ENCODE data around the gene PPP1R15B.
A peak's percentile ranks its signal among the peaks of the same experiment; 100 is the strongest.

The PPP1R15B gene

DNA sequence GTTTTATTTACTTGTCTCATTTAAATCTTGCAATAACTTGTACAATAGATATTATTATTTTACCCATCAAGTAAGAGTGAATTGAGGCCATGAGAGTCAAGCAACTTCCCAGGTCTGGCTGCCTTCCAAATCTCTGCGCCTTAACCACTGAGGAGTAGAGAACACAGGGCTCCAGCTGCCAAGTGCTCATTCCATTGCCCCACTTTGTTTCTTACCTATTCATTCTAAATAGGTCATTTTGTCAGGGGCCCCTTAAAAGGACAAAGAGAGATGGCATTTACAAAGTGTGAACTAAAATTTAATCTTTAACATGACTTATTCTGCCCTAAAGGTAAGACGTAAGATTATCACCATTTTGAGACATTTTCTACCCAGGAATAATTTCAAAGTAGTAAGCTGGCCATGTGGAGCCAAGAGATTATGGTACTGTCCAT is 3.5 kb downstream of the PPP1R15B start:
- peak in 1 of 2 experiments; percentile 36 for DNase-seq (ENCODE audit: low read depth in 1 of 2, low spot score in 1 of 2)
- TF ChIP-seq, protein P1, sequence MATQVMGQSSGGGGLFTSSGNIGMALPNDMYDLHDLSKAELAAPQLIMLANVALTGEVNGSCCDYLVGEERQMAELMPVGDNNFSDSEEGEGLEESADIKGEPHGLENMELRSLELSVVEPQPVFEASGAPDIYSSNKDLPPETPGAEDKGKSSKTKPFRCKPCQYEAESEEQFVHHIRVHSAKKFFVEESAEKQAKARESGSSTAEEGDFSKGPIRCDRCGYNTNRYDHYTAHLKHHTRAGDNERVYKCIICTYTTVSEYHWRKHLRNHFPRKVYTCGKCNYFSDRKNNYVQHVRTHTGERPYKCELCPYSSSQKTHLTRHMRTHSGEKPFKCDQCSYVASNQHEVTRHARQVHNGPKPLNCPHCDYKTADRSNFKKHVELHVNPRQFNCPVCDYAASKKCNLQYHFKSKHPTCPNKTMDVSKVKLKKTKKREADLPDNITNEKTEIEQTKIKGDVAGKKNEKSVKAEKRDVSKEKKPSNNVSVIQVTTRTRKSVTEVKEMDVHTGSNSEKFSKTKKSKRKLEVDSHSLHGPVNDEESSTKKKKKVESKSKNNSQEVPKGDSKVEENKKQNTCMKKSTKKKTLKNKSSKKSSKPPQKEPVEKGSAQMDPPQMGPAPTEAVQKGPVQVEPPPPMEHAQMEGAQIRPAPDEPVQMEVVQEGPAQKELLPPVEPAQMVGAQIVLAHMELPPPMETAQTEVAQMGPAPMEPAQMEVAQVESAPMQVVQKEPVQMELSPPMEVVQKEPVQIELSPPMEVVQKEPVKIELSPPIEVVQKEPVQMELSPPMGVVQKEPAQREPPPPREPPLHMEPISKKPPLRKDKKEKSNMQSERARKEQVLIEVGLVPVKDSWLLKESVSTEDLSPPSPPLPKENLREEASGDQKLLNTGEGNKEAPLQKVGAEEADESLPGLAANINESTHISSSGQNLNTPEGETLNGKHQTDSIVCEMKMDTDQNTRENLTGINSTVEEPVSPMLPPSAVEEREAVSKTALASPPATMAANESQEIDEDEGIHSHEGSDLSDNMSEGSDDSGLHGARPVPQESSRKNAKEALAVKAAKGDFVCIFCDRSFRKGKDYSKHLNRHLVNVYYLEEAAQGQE (IDR thresholded peaks at IDR 0.05; ENCODE audit: insufficient replicate concordance, low read depth) = no peak
- TF ChIP-seq GABPA (IDR thresholded peaks at IDR 0.05; ENCODE audit: low read depth) = no peak
- TF ChIP-seq SPI1 (IDR thresholded peaks at IDR 0.05; ENCODE audit: borderline replicate concordance, low read depth) = no peak
- TF ChIP-seq, protein P2, sequence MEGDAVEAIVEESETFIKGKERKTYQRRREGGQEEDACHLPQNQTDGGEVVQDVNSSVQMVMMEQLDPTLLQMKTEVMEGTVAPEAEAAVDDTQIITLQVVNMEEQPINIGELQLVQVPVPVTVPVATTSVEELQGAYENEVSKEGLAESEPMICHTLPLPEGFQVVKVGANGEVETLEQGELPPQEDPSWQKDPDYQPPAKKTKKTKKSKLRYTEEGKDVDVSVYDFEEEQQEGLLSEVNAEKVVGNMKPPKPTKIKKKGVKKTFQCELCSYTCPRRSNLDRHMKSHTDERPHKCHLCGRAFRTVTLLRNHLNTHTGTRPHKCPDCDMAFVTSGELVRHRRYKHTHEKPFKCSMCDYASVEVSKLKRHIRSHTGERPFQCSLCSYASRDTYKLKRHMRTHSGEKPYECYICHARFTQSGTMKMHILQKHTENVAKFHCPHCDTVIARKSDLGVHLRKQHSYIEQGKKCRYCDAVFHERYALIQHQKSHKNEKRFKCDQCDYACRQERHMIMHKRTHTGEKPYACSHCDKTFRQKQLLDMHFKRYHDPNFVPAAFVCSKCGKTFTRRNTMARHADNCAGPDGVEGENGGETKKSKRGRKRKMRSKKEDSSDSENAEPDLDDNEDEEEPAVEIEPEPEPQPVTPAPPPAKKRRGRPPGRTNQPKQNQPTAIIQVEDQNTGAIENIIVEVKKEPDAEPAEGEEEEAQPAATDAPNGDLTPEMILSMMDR (IDR thresholded peaks at IDR 0.05; ENCODE audit: insufficient read depth, low read length) = no peak
- TF ChIP-seq POLR2AphosphoS5 (IDR thresholded peaks at IDR 0.05; ENCODE audit: low read depth) = no peak
- Histone ChIP-seq H3K4me3 (replicated peaks; ENCODE audit: insufficient read depth, low read length) (peak overlapping the region; percentile 71), H3K27me3 (ENCODE audit: insufficient read depth, poor library complexity, severe bottlenecking) (no peaks in the 10 kb centered on the region), H3K27ac (replicated peaks) (no peak overlapping the region)

DNA sequence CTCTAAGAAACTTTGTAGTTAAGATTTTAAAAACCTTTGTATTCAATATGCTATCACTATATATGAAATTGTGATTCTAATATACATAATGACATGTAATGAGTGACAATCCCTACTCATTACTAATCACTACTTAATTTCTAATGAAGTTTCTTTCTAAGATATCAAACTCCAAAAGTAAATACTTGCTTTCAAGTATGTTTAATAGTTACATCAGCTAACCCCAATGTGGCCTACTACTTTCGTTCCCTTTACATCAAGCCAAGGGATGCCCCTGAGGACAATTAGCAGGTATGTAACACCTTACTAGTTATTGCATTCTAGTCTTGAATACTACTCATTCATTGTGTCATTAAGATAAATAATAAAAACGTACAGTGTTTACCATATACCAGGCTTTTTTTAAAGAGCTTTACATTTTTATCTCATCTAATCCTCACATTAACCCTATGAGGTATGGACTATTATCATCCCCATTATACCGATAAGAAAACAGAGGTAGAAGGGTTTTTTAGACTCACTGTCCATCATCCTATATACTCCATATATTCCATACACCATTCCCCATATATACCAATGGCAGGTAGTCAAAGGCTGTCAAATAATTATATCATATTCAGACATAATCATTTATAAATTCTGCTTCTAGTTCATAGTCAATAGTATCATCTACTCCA is 4.2 kb downstream of the PPP1R15B start:
- Histone ChIP-seq H3K27ac (replicated peaks) (no peak overlapping the region), H3K27me3 (ENCODE audit: insufficient read depth, poor library complexity, severe bottlenecking) (no peaks in the 10 kb centered on the region), H3K4me3 (replicated peaks; ENCODE audit: insufficient read depth, low read length) (peak overlapping the region; percentile 71)
- no peak for TF ChIP-seq SPI1 (IDR thresholded peaks at IDR 0.05; ENCODE audit: borderline replicate concordance, low read depth)
- TF ChIP-seq, protein P1 (IDR thresholded peaks at IDR 0.05; ENCODE audit: insufficient replicate concordance, low read depth) = no peak
- TF ChIP-seq, protein P2 (IDR thresholded peaks at IDR 0.05; ENCODE audit: insufficient read depth, low read length) = no peak
- no peak for TF ChIP-seq GABPA (IDR thresholded peaks at IDR 0.05; ENCODE audit: low read depth)
- TF ChIP-seq POLR2AphosphoS5 (IDR thresholded peaks at IDR 0.05; ENCODE audit: low read depth) = no peak
- DNase-seq (ENCODE audit: low read depth in 1 of 2, low spot score in 1 of 2) = no peak

DNA sequence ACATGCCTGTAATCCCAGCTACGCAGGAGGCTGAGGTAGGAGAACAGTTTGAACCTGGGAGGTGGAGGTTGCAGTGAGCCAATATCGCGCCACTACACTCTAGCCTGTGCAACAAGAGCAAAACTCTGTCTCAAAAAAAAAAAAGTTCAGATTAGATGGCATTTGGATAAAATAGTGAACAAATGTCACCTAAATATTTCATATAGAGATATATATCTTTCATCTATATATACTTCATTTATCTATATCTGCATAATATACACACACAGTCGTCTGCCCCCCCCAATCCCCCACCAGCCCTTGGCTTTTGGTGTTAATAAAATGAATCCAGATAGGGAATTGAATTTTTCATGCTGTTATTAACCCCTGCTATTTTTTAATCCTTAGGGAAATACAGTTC is 5.0 kb downstream of the PPP1R15B start:
- no peaks in the 10 kb centered on the region for H3K27me3 ChIP-seq (ENCODE audit: insufficient read depth, poor library complexity, severe bottlenecking)
- no peak for DNase-seq (ENCODE audit: low read depth in 1 of 2, low spot score in 1 of 2)
- H3K27ac ChIP-seq (replicated peaks) = no peak overlapping the region
- H3K4me3 ChIP-seq (replicated peaks; ENCODE audit: insufficient read depth, low read length) = peak overlapping the region; percentile 71
- TF ChIP-seq, protein P1 (IDR thresholded peaks at IDR 0.05; ENCODE audit: insufficient replicate concordance, low read depth) = no peak
- TF ChIP-seq, protein P2 (IDR thresholded peaks at IDR 0.05; ENCODE audit: insufficient read depth, low read length) = no peak
- no peak for TF ChIP-seq POLR2AphosphoS5 (IDR thresholded peaks at IDR 0.05; ENCODE audit: low read depth)
- no peak for TF ChIP-seq GABPA (IDR thresholded peaks at IDR 0.05; ENCODE audit: low read depth)
- no peak for TF ChIP-seq SPI1 (IDR thresholded peaks at IDR 0.05; ENCODE audit: borderline replicate concordance, low read depth)
